Endothelial cell of umbilical vein (primary cell): ENCODE measurements around the gene LRP2. TPM values are rescaled to one million over a fixed set of nuclear protein-coding genes. Genes with fewer than 3 reads are reported as not detected.

ENCODE experiments used
- BruUV-seq: library from RNA; stranded (reverse); fragments of 400-500 nt; replicated peaks from 2 replicates; lab custom pipeline; 2021; lab: Mats Ljungman, UMichigan
- CTCF ChIA-PET: fragments of 300-600, 350-600 bp; sonication (Branson Sonifier 250); formaldehyde crosslinking; loops from one replicate; lab custom pipeline; 2021; ENCODE audit warnings: antibody characterized with exemption, inconsistent platforms; lab: Charles Lee
- POLR2A ChIA-PET: fragments of 300-600, 350-600 bp; sonication (Branson Sonifier 250); formaldehyde crosslinking; loops from one replicate; lab custom pipeline; 2021; ENCODE audit warnings: antibody characterized with exemption, inconsistent platforms; lab: Charles Lee
- DNase-seq: peaks from one replicate; pipeline ENCODE4 v3.0.0-alpha.2; 2011; ENCODE audit warnings: low read depth, low spot score
- FAIRE-seq: peaks from 2 replicates; lab custom pipeline; 2011; peaks lifted over from hg19 to GRCh38; lab: Jason Lieb, UNC
- H2AFZ ChIP-seq: 2 replicates; pipeline ENCODE4 v1.6.0; 2012; ENCODE audit warnings: low read depth, low read length, control low read depth, inconsistent platforms
- H3K27ac ChIP-seq: 2 replicates; pipeline ENCODE4 v1.5.1; 2011; ENCODE audit warnings: low read depth, mild to moderate bottlenecking, control low read depth, low read length, moderate library complexity; ENCODE audit not compliant: insufficient read depth
- H3K27me3 ChIP-seq, 2 experiments: 2 replicates each; pipeline versions ENCODE4 v1.6.0 to v1.6.1; 2011; ENCODE audit warnings: low read length in 2 of 2, mixed read lengths in 1 of 2; ENCODE audit not compliant: control insufficient read depth in 2 of 2, insufficient read depth in 2 of 2
- H3K36me3 ChIP-seq, 2 experiments: 2 replicates in 1 of 2; 3 replicates in 1 of 2; pipeline ENCODE4 v1.5.1; 2011; ENCODE audit warnings: low read length in 2 of 2, mild to moderate bottlenecking in 1 of 2, moderate library complexity in 1 of 2; ENCODE audit not compliant: control insufficient read depth in 2 of 2, insufficient read depth in 2 of 2; ENCODE audit errors: extremely low read depth in 1 of 2
- H3K4me1 ChIP-seq: 3 replicates; pipeline ENCODE4 v1.5.1; 2011; ENCODE audit warnings: mild to moderate bottlenecking, low read length; ENCODE audit not compliant: control insufficient read depth, insufficient read depth; ENCODE audit errors: extremely low read depth
- H3K4me2 ChIP-seq: 2 replicates; pipeline ENCODE4 v1.6.1; 2011; ENCODE audit warnings: low read length, control low read depth, mixed read lengths; ENCODE audit not compliant: insufficient read depth
- H3K4me3 ChIP-seq, 3 experiments: fragments of 200-600 bp in 1 of 3; sonication (generic), shearing (Covaris generic) in 1 of 3; replicated peaks in 1 of 3; 2 replicates each; pipeline ENCODE4 v1.5.1; 2011 to 2016; ENCODE audit warnings: control low read depth in 3 of 3, low read length in 3 of 3, mild to moderate bottlenecking in 2 of 3, inconsistent platforms in 1 of 3, low read depth in 1 of 3, moderate library complexity in 1 of 3; ENCODE audit not compliant: insufficient read depth in 1 of 3
- H3K79me2 ChIP-seq: 2 replicates; pipeline ENCODE4 v1.6.0; 2012; ENCODE audit warnings: low read length, inconsistent platforms; ENCODE audit not compliant: control insufficient read depth, insufficient read depth
- H3K9ac ChIP-seq: replicated peaks from 2 replicates; pipeline ENCODE3; 2011; ENCODE audit warnings: low read length, control low read depth; ENCODE audit not compliant: insufficient read depth; ENCODE audit errors: extremely low read depth
- H3K9me1 ChIP-seq: replicated peaks from 3 replicates; pipeline ENCODE4 v1.6.0; 2011; ENCODE audit warnings: mild to moderate bottlenecking, low read length; ENCODE audit not compliant: control insufficient read depth, insufficient read depth; ENCODE audit errors: extremely low read depth
- H3K9me3 ChIP-seq: replicated peaks from 2 replicates; pipeline ENCODE4 v1.5.1; 2012; ENCODE audit warnings: low read length, inconsistent platforms; ENCODE audit not compliant: control insufficient read depth, insufficient read depth
- H4K20me1 ChIP-seq: replicated peaks from 2 replicates; pipeline ENCODE3; 2011; ENCODE audit warnings: mild to moderate bottlenecking, low read length; ENCODE audit not compliant: control insufficient read depth, insufficient read depth; ENCODE audit errors: extremely low read depth
- EZH2 ChIP-seq: IDR thresholded peaks from 2 replicates; pipeline ENCODE4 v1.6.1; 2012; ENCODE audit warnings: borderline replicate concordance, low read depth, mild to moderate bottlenecking, moderate library complexity, low read length, inconsistent platforms; ENCODE audit not compliant: severe bottlenecking
- MAX ChIP-seq: IDR thresholded peaks from 2 replicates; pipeline ENCODE4 v1.6.1; 2011; ENCODE audit not compliant: insufficient read depth, insufficient read length
- MYC ChIP-seq: IDR thresholded peaks from one replicate; pipeline ENCODE4 v1.6.1; 2011; ENCODE audit warnings: mild to moderate bottlenecking, low read depth, low read length
- dilution Hi-C: fragments of 300-500 bp; cut with MboI; formaldehyde crosslinking; loops from one replicate; pipeline ENCODE4 v1.15.0; 2019; ENCODE audit warnings: low sequenced_read_pairs; ENCODE audit not compliant: extremely low pct_ligation_motif_present
- intact Hi-C: fragments of 100-400 bp; cut with micrococcal nuclease; formaldehyde crosslinking; loops from one replicate; pipeline ENCODE4 v1.10.0; 2022
- polyA plus RNA-seq, 4 experiments: library from polyadenylated mRNA; depleted of rRNA in 3 of 4; stranded (reverse) in 3 of 4; unstranded in 1 of 4; fragments of >200 nt; gene quantifications; 2 replicates each; pipeline versions ENCODE4 v1.2.1 to v1.2.3, GENCODE V29; 2011 to 2012; ENCODE audit warnings: missing spikeins in 1 of 4
- total RNA-seq: library from RNA; stranded (reverse); gene quantifications from 2 replicates; pipeline ENCODE4 v1.2.3, GENCODE V29; 2021

Gene LRP2
- total and polyA plus RNA-seq, 2 donors (not counting 3 experiments of a cell fraction or from before 2014, with no cell fraction given): not detected

DNA sequence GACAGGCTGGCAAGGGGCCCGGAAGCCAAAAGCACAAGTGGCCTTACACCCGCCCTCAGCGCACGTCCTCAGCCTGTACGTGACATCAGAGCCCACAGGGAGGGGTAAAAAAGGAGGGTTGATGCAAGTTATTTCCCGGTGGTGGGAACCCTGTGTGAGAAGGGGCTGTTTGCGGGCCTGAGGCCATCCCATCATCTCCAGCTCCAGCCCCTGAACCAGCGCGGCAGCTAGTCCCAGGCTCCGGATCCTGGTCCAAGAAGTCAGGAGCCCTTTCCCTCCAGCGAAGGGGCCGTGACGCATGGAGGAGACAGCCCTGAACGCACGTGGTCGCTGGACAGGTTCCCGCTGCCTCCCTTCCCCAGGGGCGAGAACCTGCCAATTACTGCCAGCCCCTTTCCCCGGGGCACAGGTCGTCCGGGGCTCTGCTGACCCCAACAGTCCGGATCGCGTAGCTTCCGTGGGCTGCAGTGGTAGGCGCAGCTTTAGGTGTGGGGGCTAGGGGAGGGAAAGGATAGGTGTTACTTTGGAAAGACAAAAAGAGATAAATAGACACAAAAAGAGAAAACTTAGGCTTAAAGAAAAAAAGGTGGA is 1.3 kb upstream of the LRP2 start:
- CTCF ChIA-PET: no interaction called here
- dilution Hi-C loops (no loop called here), intact Hi-C loops (loop anchor here (10.0 kb wide), 1 partner anchor 431 kb away; the partner anchor contains the start of gene SSB)
- no peaks in the 10 kb centered on the region for H3K36me3 ChIP-seq
- H3K9me3 ChIP-seq: no peaks in the 10 kb centered on the region
- DNase-seq (peak; percentile 6), FAIRE-seq (no peak)
- H3K79me2 ChIP-seq: no peaks in the 10 kb centered on the region
- peak overlapping the region in 1 of 3 experiments; percentile 25 for H3K4me3 ChIP-seq
- H3K4me1 ChIP-seq: peaks cover 35% of the 10 kb centered on the region
- H3K27ac ChIP-seq: no peak overlapping the region
- no peaks in the 10 kb centered on the region for H4K20me1 ChIP-seq
- peak overlapping the region; percentile 40 for H2AFZ ChIP-seq
- peak; percentile 60 for TF ChIP-seq MAX
- TF ChIP-seq EZH2: no peak
- H3K27me3 ChIP-seq: peaks cover 32 to 53% of the 10 kb centered on the region in 2 experiments
- POLR2A ChIA-PET: no interaction called here
- H3K9me1 ChIP-seq: no peaks in the 10 kb centered on the region
- peak overlapping the region; percentile 74 for H3K4me2 ChIP-seq
- BruUV-seq: no TSS peak
- H3K9ac ChIP-seq: no peak overlapping the region

GRCh38 chr2:169362894-169363559 is 693 bp upstream of the LRP2 start:
- Histone ChIP-seq H3K36me3 (no peaks in the 10 kb centered on the region), H3K27me3 (peaks cover 34 to 53% of the 10 kb centered on the region in 2 experiments), H3K9me1 (no peaks in the 10 kb centered on the region), H4K20me1 (no peaks in the 10 kb centered on the region), H3K79me2 (no peaks in the 10 kb centered on the region), H3K9ac (no peak overlapping the region), H2AFZ (no peak overlapping the region), H3K9me3 (no peaks in the 10 kb centered on the region), H3K4me2 (peak overlapping the region; percentile 74), H3K4me3 (peak overlapping the region in 2 of 3 experiments; percentile 9 to 24), H3K27ac (no peak overlapping the region), H3K4me1 (peaks cover 35% of the 10 kb centered on the region)
- intact Hi-C loops: loop anchor here (10.0 kb wide), 1 partner anchor 432 kb away; the partner anchor contains the start of gene SSB
- POLR2A ChIA-PET: no interaction called here
- peak; percentile 21 for DNase-seq
- dilution Hi-C loops: no loop called here
- TF ChIP-seq EZH2 (peak; percentile 81), MYC (no peak)
- no TSS peak for BruUV-seq
- CTCF ChIA-PET: no interaction called here
- no peak for FAIRE-seq
